GM20431 (cell line): ENCODE measurements around the gene MLXIP.
"Not testable (repeated sequence)": the region's sequence is repeated elsewhere in the genome, so short reads cannot be mapped to it uniquely, and the experiment has no call there.

Experiments used
- in situ Hi-C: fragments of 300-500 bp; cut with MseI, MboI; formaldehyde crosslinking; loops from one replicate; pipeline ENCODE4 v1.15.0; 2020; ENCODE audit warnings: low sequenced_read_pairs; ENCODE audit not compliant: unreplicated experiment

The MLXIP gene

GRCh38 chr12:122052285-122052684 lies 26.3 kb upstream of the MLXIP start:
- in situ Hi-C loops, result loop anchor here (5.0 kb wide), 1 partner anchor 70 kb away; no protein-coding TSS in a partner anchor

GRCh38 chr12:122054842-122055520 lies 23.6 kb upstream of the MLXIP start:
- in situ Hi-C loops, result loop anchor here (5.0 kb wide), 1 partner anchor 67 kb away; no protein-coding TSS in a partner anchor

GRCh38 chr12:122056406-122056805 lies 22.1 kb upstream of the MLXIP start:
- in situ Hi-C loops, result not testable (repeated sequence)

GRCh38 chr12:122057007-122057735 lies 21.4 kb upstream of the MLXIP start:
- in situ Hi-C loops, result no loop called here

- in situ Hi-C loops, result no loop called here
Measured at GRCh38 chr12:122057769-122058168, 20.8 kb upstream of the MLXIP start.

- in situ Hi-C loops, result no loop called here
Measured at GRCh38 chr12:122058549-122059149, 19.9 kb upstream of the MLXIP start.

GRCh38 chr12:122059203-122059960 lies 19.2 kb upstream of the MLXIP start:
- in situ Hi-C loops, result no loop called here

- in situ Hi-C loops, result no loop called here
Measured at GRCh38 chr12:122060081-122060501, 18.5 kb upstream of the MLXIP start.

GRCh38 chr12:122061253-122061652 lies 17.3 kb upstream of the MLXIP start:
- in situ Hi-C loops, result no loop called here

GRCh38 chr12:122062832-122063693 lies 15.5 kb upstream of the MLXIP start:
- in situ Hi-C loops, result no loop called here

GRCh38 chr12:122063694-122064024 lies 14.9 kb upstream of the MLXIP start:
- in situ Hi-C loops, result no loop called here

GRCh38 chr12:122064025-122064777 lies 14.4 kb upstream of the MLXIP start:
- in situ Hi-C loops, result no loop called here

GRCh38 chr12:122064780-122065588 lies 13.6 kb upstream of the MLXIP start:
- in situ Hi-C loops, result no loop called here

GRCh38 chr12:122067548-122067947 lies 11.0 kb upstream of the MLXIP start:
- in situ Hi-C loops, result no loop called here

GRCh38 chr12:122067966-122068365 lies 10.6 kb upstream of the MLXIP start:
- in situ Hi-C loops, result no loop called here

- in situ Hi-C loops, result no loop called here
Measured at GRCh38 chr12:122072031-122072970, 6.3 kb upstream of the MLXIP start.

- in situ Hi-C loops, result no loop called here
Measured at GRCh38 chr12:122073815-122074214, 4.7 kb upstream of the MLXIP start.
